AG10803 (cell line): Measurements from ENCODE around the gene SRRD.

Experiments used
- DNase-seq: peaks from one replicate; pipeline ENCODE4 v3.0.0; 2010; ENCODE audit warnings: low read depth
- H3K4me3 ChIP-seq: 2 replicates; pipeline ENCODE4 v1.5.1; 2011; ENCODE audit warnings: mild to moderate bottlenecking, low read length, control low read depth
- TF ChIP-seq, protein P1 (sequence below): conservative IDR thresholded peaks from 2 replicates; pipeline ENCODE4 v1.5.1; 2011; ENCODE audit warnings: mild to moderate bottlenecking, low read length, control low read depth, inconsistent platforms

Gene SRRD

DNA sequence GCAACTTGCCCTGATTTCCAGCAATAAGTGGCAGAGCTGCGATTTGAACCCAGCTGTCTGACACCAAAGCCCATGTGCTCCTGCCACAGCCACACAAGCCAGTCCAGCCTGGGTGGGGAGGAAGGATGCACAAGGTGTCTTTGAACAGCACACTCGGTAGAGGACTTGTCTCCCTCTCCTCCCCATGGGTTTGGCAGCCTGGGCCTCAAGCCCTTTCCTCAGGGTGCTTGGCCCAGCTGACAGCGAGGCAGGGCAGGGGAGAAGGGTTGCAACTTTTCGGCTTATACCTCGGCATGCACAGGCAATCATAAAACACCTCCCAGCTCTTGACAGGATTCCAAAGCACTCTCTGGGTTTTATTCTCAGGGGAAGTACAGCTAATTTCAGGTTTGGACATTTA lies 35.3 kb upstream of the SRRD start:
- no peak overlapping the region for H3K4me3 ChIP-seq
- TF ChIP-seq, protein P1, sequence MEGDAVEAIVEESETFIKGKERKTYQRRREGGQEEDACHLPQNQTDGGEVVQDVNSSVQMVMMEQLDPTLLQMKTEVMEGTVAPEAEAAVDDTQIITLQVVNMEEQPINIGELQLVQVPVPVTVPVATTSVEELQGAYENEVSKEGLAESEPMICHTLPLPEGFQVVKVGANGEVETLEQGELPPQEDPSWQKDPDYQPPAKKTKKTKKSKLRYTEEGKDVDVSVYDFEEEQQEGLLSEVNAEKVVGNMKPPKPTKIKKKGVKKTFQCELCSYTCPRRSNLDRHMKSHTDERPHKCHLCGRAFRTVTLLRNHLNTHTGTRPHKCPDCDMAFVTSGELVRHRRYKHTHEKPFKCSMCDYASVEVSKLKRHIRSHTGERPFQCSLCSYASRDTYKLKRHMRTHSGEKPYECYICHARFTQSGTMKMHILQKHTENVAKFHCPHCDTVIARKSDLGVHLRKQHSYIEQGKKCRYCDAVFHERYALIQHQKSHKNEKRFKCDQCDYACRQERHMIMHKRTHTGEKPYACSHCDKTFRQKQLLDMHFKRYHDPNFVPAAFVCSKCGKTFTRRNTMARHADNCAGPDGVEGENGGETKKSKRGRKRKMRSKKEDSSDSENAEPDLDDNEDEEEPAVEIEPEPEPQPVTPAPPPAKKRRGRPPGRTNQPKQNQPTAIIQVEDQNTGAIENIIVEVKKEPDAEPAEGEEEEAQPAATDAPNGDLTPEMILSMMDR, result no peak
- no peak for DNase-seq

DNA sequence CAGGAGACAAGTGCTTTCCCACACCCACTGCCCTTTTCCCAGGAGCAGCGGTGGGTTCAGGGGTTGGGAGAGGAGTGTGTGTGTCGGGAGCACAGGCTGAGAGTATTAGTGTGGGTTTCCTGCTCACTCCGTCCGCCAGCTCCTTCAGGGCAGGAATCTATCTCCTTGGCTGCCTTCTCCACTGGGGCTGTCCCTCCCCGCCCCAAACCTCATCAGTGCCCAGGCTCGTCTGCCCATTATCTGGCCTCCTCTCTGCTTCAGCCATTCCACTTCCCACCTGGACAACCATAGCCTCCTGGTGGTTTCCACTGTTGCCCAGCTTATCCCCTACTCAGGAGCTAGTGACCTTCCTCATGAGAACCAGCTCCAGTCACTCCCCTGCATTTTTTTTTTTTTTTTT lies 34.7 kb upstream of the SRRD start:
- no peak overlapping the region for H3K4me3 ChIP-seq
- TF ChIP-seq, protein P1, result no peak
- DNase-seq, result no peak

DNA sequence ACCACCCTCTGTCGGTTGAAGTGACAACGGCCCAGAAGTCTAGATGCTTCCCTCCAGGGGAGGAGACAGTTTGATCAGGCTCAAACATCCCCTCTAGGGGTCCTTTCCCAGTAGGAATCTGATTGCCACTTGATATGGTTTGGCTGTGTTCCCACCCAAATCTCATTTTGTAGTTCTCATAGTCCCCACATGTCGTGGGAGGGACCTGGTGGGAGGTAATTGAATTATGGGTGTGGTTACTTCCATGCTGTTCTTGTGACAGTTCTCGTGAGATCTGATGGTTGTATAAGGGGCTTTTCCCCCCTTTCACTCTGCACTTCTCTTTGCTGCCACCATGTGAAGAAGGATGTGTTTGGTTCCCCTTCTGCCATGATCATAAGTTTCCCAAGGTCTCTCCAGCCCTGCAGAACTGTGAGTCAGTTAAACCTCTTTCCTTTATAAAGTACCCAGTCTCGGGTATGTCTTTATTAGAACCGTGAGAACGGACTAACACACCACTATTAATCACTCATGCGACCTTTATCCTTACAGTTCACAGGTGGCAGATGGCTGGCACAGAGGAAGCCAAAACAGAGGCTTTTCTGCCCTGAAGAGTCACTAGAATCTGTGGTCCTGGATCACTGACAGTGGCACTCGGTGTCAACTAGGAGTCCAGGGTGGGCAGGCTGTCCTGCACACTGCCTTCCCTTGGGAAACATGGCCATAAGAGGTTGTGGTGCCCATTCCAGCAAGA lies 33.1 kb upstream of the SRRD start:
- H3K4me3 ChIP-seq, result no peak overlapping the region
- TF ChIP-seq, protein P1, result no peak
- DNase-seq, result no peak

DNA sequence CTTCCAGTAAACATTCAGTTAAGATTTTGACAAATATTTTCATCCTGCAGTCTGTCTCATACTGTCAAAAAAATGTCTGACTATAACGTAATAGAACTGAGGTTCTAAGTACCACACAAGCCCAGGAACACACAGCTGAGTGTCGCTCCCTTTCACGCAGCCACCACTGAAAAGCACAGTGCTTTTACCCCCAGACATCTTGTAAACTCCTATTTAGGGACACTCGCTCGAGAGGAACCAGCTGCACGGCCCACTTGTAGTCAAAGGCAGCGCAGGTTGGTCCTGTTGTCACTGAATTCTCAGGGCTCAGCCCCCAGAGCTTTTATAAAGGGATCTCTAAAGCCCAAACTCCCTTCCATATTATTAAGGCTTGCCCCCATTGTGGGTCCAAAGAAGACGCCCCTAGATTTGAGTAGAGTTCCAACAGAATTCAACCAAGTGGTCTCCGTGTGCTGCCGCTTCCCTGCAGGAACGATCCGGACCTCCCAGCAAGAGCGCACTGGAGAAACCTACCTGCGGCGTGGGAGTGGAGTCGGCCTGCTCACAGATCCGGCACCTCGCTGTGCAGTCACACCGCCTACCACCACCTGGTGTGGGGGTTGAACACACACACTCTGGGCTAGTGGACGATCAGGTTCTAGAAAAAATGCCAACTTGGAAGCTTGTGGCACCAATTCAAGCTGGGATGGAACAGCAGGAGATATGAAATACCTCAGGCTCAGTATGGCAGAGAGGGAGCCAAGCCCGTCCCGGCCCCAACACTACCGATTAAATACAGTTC lies 31.3 kb upstream of the SRRD start:
- TF ChIP-seq, protein P1, result no peak
- DNase-seq, result no peak
- H3K4me3 ChIP-seq, result no peak overlapping the region

DNA sequence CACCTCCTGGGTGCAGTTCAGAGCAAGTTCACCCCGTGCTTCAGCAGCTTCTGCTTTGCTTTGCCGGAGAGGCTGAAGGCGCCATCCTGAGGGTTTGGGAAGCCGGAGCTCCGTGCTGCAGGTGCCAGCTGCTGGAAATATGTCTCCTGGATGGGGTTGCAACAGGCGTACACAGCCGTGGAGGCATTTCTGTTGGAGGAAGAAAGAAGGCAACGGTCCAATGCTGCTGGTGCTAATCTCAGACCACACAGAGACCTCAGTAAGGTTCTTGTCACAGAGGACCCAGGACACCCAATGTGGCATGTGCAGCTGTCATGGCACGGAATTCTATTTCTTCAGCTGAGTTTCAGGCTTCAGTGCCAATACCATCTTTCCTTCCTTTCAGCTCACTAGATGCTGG lies 30.5 kb upstream of the SRRD start:
- no peak for DNase-seq
- no peak overlapping the region for H3K4me3 ChIP-seq
- TF ChIP-seq, protein P1, result no peak

DNA sequence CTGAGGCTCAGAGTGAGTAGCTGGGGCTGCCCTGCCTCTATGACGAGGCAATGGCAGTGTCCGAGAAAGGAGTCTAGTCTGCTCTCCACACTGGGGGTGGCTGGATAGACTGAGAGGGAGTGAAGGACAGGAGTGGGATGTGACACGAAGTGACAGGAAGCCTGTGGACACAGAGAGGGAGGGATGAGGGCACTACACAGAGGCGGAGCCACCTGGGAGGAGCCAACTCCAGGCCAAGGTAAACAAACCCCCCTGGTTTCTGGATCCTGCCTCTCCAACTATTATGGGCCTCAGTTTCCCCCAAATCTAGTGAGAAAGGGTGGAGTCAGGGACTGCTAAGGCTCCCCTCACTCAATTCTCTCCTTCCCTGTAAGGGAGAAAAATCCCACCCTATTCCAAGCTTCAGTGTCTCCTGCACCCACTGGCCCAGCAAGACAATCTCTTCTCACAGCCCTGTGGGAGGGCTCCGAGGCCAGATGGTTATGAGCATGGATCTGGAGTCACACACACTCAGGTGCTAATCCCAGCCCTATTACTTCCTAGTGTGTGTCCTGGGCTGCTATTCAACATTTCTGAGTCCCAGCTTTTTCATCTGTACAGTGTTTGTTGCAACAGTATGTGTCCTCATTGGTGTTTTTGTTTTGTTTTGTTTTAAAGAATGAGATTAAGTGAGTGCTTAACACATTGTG lies 29.7 kb upstream of the SRRD start:
- no peak overlapping the region for H3K4me3 ChIP-seq
- DNase-seq, result no peak
- TF ChIP-seq, protein P1, result no peak
